H1 (cell line): Measurements from ENCODE around the gene TAS2R19.

Experiments
- CEBPB ChIP-seq: IDR thresholded peaks from 2 replicates; pipeline ENCODE4 v1.6.1; 2012; ENCODE audit warnings: low read depth, low read length
- GTF2F1 ChIP-seq: IDR thresholded peaks from 2 replicates; pipeline ENCODE4 v1.6.1; 2012; ENCODE audit warnings: low read depth, low read length, improper control_type of control experiment, borderline replicate concordance
- RAD21 ChIP-seq, 2 experiments: IDR thresholded peaks in 1 of 2; conservative IDR thresholded peaks in 1 of 2; 2 replicates each; pipeline ENCODE4 v1.6.1; 2011; ENCODE audit warnings: low read depth in 2 of 2, low read length in 2 of 2, improper control_type of control experiment in 1 of 2, inconsistent platforms in 1 of 2, mild to moderate bottlenecking in 1 of 2, moderate library complexity in 1 of 2
- SIN3A ChIP-seq, 2 experiments: IDR thresholded peaks in 1 of 2; conservative IDR thresholded peaks in 1 of 2; 2 replicates each; pipeline ENCODE4 v1.6.1; 2011 to 2012; ENCODE audit warnings: low read length in 2 of 2, improper control_type of control experiment in 1 of 2, low read depth in 1 of 2, mild to moderate bottlenecking in 1 of 2
- YY1 ChIP-seq: IDR thresholded peaks from 2 replicates; pipeline ENCODE4 v1.6.1; 2011; ENCODE audit warnings: low read depth, mild to moderate bottlenecking, low read length
- TF ChIP-seq, protein P1 (sequence below), 3 experiments: IDR thresholded peaks; 1 replicate in 2 of 3; 2 replicates in 1 of 3; pipeline versions ENCODE4 v1.5.1 to v1.6.1; 2011; ENCODE audit warnings: low read length in 3 of 3, mild to moderate bottlenecking in 3 of 3, inconsistent platforms in 2 of 3, low read depth in 1 of 3, moderate library complexity in 1 of 3; ENCODE audit not compliant: insufficient read depth in 1 of 3; ENCODE audit errors: control extremely low read depth in 1 of 3

DNA sequence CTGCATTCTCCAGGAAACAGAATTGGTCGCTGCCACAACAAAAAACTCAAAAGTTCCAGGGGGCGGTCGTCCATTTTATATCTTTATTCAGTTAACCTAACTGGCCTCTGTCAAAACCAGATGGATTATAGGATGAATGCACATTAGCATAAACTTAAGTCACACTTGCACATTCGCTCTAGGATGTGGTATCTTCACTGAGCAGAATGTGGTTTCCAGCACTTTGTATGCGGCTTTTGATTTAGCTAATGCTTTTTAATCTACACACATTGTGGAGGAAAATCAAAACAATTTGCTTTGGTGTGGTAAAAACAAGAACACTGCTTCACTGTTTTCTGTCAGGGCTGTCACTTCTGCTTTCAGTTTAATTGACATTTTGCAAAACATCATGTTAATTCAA, 40.2 kb downstream of the TAS2R19 start:
- TF ChIP-seq CEBPB (no peak), GTF2F1 (no peak), YY1 (no peak), RAD21 (IDR thresholded peaks at IDR 0.05 in 1 of 2, conservative IDR thresholded peaks at IDR 0.05 in 1 of 2; ENCODE audit: low read depth in 2 of 2, low read length in 2 of 2) (no peak), SIN3A (conservative IDR thresholded peaks at IDR 0.05 in 1 of 2, IDR thresholded peaks at IDR 0.05 in 1 of 2; ENCODE audit: low read depth in 1 of 2, low read length in 2 of 2) (no peak)
- TF ChIP-seq, protein P1, sequence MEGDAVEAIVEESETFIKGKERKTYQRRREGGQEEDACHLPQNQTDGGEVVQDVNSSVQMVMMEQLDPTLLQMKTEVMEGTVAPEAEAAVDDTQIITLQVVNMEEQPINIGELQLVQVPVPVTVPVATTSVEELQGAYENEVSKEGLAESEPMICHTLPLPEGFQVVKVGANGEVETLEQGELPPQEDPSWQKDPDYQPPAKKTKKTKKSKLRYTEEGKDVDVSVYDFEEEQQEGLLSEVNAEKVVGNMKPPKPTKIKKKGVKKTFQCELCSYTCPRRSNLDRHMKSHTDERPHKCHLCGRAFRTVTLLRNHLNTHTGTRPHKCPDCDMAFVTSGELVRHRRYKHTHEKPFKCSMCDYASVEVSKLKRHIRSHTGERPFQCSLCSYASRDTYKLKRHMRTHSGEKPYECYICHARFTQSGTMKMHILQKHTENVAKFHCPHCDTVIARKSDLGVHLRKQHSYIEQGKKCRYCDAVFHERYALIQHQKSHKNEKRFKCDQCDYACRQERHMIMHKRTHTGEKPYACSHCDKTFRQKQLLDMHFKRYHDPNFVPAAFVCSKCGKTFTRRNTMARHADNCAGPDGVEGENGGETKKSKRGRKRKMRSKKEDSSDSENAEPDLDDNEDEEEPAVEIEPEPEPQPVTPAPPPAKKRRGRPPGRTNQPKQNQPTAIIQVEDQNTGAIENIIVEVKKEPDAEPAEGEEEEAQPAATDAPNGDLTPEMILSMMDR (IDR thresholded peaks at IDR 0.05; ENCODE audit: control extremely low read depth in 1 of 3, insufficient read depth in 1 of 3, low read depth in 1 of 3, low read length in 3 of 3): no peak
